GM12878 (cell line): Measurements from ENCODE around the gene CDC42BPB. TPM values are rescaled to one million over a fixed set of nuclear protein-coding genes. Genes with fewer than 3 reads are reported as not detected.
A peak's percentile ranks its signal among the peaks of the same experiment; 100 is the strongest.

ENCODE experiments used
- ASH2L ChIP-seq: fragments of 300-600, 200-600 bp; sonication (generic); IDR thresholded peaks from 2 replicates; pipeline ENCODE4 v1.6.1; 2017; ENCODE audit warnings: low read depth, mild to moderate bottlenecking, borderline replicate concordance
- ATF2 ChIP-seq: IDR thresholded peaks from 2 replicates; pipeline ENCODE4 v1.6.1; 2012; ENCODE audit warnings: low read length, inconsistent platforms
- ATF7 ChIP-seq: fragments of 450-650 bp; IDR thresholded peaks from 2 replicates; pipeline ENCODE4 v1.6.1; 2016; ENCODE audit warnings: low read depth, mild to moderate bottlenecking
- BHLHE40 ChIP-seq, 2 experiments: fragments of 450-650 bp in 1 of 2; IDR thresholded peaks; 2 replicates each; pipeline ENCODE4 v1.6.1; 2011 to 2017; ENCODE audit warnings: low read depth in 2 of 2, borderline replicate concordance in 1 of 2, improper control_type of control experiment in 1 of 2, low read length in 1 of 2, mild to moderate bottlenecking in 1 of 2
- CREB1 ChIP-seq: IDR thresholded peaks from 2 replicates; pipeline ENCODE4 v1.6.1; 2012; ENCODE audit warnings: low read depth, mild to moderate bottlenecking, inconsistent platforms
- CUX1 ChIP-seq: IDR thresholded peaks from 2 replicates; pipeline ENCODE4 v1.6.1; 2012; ENCODE audit warnings: improper control_type of control experiment, low read depth, low read length; ENCODE audit not compliant: insufficient replicate concordance
- EZH2 ChIP-seq: IDR thresholded peaks from 2 replicates; pipeline ENCODE4 v1.6.1; 2012; ENCODE audit warnings: low read depth, mild to moderate bottlenecking, control low read depth, inconsistent platforms, low read length, borderline replicate concordance; ENCODE audit not compliant: control insufficient read depth
- GABPA ChIP-seq: IDR thresholded peaks from 2 replicates; pipeline ENCODE4 v1.6.1; 2014; ENCODE audit warnings: antibody characterized with exemption, low read depth, mild to moderate bottlenecking, inconsistent platforms
- HCFC1 ChIP-seq: fragments of 150-350 bp; IDR thresholded peaks from 2 replicates; pipeline ENCODE4 v1.6.1; 2014; ENCODE audit warnings: low read length
- IRF3 ChIP-seq: fragments of 450-650 bp; IDR thresholded peaks from 2 replicates; pipeline ENCODE4 v1.6.1; 2014; ENCODE audit warnings: mild to moderate bottlenecking
- MAX ChIP-seq: IDR thresholded peaks from 2 replicates; pipeline ENCODE4 v1.6.1; 2012; ENCODE audit warnings: low read depth, low read length, improper control_type of control experiment
- MTA2 ChIP-seq: fragments of 450-650 bp; IDR thresholded peaks from 2 replicates; pipeline ENCODE4 v1.6.1; 2016; ENCODE audit warnings: low read depth, mild to moderate bottlenecking, moderate library complexity
- NFIC ChIP-seq: IDR thresholded peaks from 2 replicates; pipeline ENCODE4 v1.6.1; 2012; ENCODE audit warnings: low read depth, mild to moderate bottlenecking, inconsistent platforms, low read length, moderate library complexity
- NFYA ChIP-seq: IDR thresholded peaks from 2 replicates; pipeline ENCODE4 v1.6.1; 2011; ENCODE audit warnings: low read depth, mild to moderate bottlenecking, low read length, improper control_type of control experiment, borderline replicate concordance
- NFYB ChIP-seq: IDR thresholded peaks from 2 replicates; pipeline ENCODE4 v1.6.1; 2011; ENCODE audit warnings: low read depth, mild to moderate bottlenecking, low read length, improper control_type of control experiment, moderate library complexity; ENCODE audit not compliant: insufficient read depth
- NR2F1 ChIP-seq: fragments of 450-650 bp; conservative IDR thresholded peaks from 2 replicates; pipeline ENCODE4 v1.6.1; 2017; ENCODE audit warnings: mild to moderate bottlenecking
- PKNOX1 ChIP-seq: fragments of 450-650 bp; IDR thresholded peaks from 2 replicates; pipeline ENCODE4 v1.6.1; 2016; ENCODE audit warnings: mild to moderate bottlenecking
- RELA ChIP-seq: fragments of 450-650 bp; IDR thresholded peaks from 2 replicates; pipeline ENCODE4 v1.8.0; 2014; ENCODE audit warnings: borderline replicate concordance; ENCODE audit not compliant: partially characterized antibody
- RUNX3 ChIP-seq: IDR thresholded peaks from 2 replicates; pipeline ENCODE4 v1.6.1; 2012; ENCODE audit warnings: low read length, inconsistent platforms
- SREBF1 ChIP-seq: IDR thresholded peaks from 2 replicates; pipeline ENCODE4 v1.6.1; 2012; ENCODE audit warnings: mild to moderate bottlenecking, low read length
- STAT3 ChIP-seq: IDR thresholded peaks from 2 replicates; pipeline ENCODE4 v1.6.1; 2011; ENCODE audit warnings: low read depth, low read length, improper control_type of control experiment
- TAF1 ChIP-seq: IDR thresholded peaks from 2 replicates; pipeline ENCODE4 v1.6.1; 2011; ENCODE audit warnings: mild to moderate bottlenecking, low read depth, low read length, borderline replicate concordance
- TCF3 ChIP-seq: IDR thresholded peaks from 2 replicates; pipeline ENCODE4 v1.6.1; 2012; ENCODE audit warnings: low read depth, mild to moderate bottlenecking, low read length, borderline replicate concordance; ENCODE audit not compliant: insufficient read depth
- polyA plus RNA-seq, 11 experiments: library from polyadenylated mRNA; depleted of rRNA in 4 of 11; unstranded in 6 of 11; stranded (reverse) in 5 of 11; fragments of >200 nt; fragmentation: Nextera tagmentation in 4 of 11; fragmentation: Illumina TruSeq in 1 of 11; extraction: Ambion mirVana in 4 of 11; extraction: Trizol in 1 of 11; gene quantifications; 1 replicate in 1 of 11; 2 replicates in 10 of 11; pipeline versions ENCODE4 v1.2.1 to v1.2.3, GENCODE V29; 2011 to 2016; ENCODE audit warnings: inconsistent platforms in 2 of 11, missing spikeins in 2 of 11, low read depth in 1 of 11
- total RNA-seq, 4 experiments: library from RNA; depleted of rRNA in 3 of 4; stranded (reverse); fragments of >200 nt in 3 of 4; fragmentation: Illumina TruSeq in 1 of 4; extraction: Trizol in 1 of 4; gene quantifications; 2 replicates each; pipeline versions ENCODE4 v1.2.1 to v1.2.3, GENCODE V29; 2013 to 2021

CDC42BPB gene
- total and polyA plus RNA-seq, 10 of the 15 experiments (the other 5 are each of a cell fraction or from before 2014, with no cell fraction given), result 0.42 to 22.1 (median 13.3) TPM

- TF ChIP-seq ATF2, result 0 out of 2 replicates have a peak, but pooled peaks have one; percentile 31
- TF ChIP-seq STAT3, result 0 out of 2 replicates have a peak, but pooled peaks have one; percentile 12
- TF ChIP-seq EZH2, result no peak
- no peak for TF ChIP-seq IRF3
- no peak for TF ChIP-seq TCF3
- TF ChIP-seq NFIC, result no peak
- TF ChIP-seq NR2F1, result no peak
- TF ChIP-seq SREBF1, result peak; percentile 83
- TF ChIP-seq NFYB, result no peak
- peak; percentile 70 for TF ChIP-seq RUNX3
- TF ChIP-seq ATF7, result no peak
- TF ChIP-seq MTA2, result peak; percentile 31; the same call in 1 of the 2 replicates
- TF ChIP-seq BHLHE40 (IDR thresholded peaks at IDR 0.05; ENCODE audit: borderline replicate concordance in 1 of 2, low read depth in 2 of 2, low read length in 1 of 2), result peak in 1 of 2 experiments; percentile 47; a peak in 1 of 4 replicates
- TF ChIP-seq ASH2L, result no peak
- no peak for TF ChIP-seq TAF1
- TF ChIP-seq RELA, result no peak
- 0 out of 2 replicates have a peak, but pooled peaks have one; percentile 13 for TF ChIP-seq CREB1
- TF ChIP-seq CUX1, result no peak
- TF ChIP-seq PKNOX1, result no peak
- TF ChIP-seq GABPA, result no peak
- no peak for TF ChIP-seq NFYA
- TF ChIP-seq HCFC1, result no peak
- TF ChIP-seq MAX, result peak; percentile 65
These were observed 11.9 kb downstream of the CDC42BPB start (continued) for GRCh38 chr14:103045371-103045869.
